Adipocyte (in vitro differentiated cells): Measurements from ENCODE around the gene GPALPP1.
"Not testable (repeated sequence)": the region's sequence is repeated elsewhere in the genome, so short reads cannot be mapped to it uniquely, and the experiment has no call there.

ENCODE experiments used
- DNase-seq: peaks from one replicate; pipeline ENCODE4 v3.0.0-alpha.2; 2015; ENCODE audit warnings: low read depth
- H3K27me3 ChIP-seq: replicated peaks from 2 replicates; pipeline ENCODE4 v1.7.0; 2013; ENCODE audit warnings: mild to moderate bottlenecking, low read length, moderate library complexity; ENCODE audit not compliant: control insufficient read depth, insufficient read depth
- H3K36me3 ChIP-seq: 2 replicates; pipeline ENCODE4 v1.7.0; 2013; ENCODE audit warnings: low read length, mild to moderate bottlenecking, moderate library complexity; ENCODE audit not compliant: control insufficient read depth, insufficient read depth, severe bottlenecking
- H3K4me1 ChIP-seq: 2 replicates; pipeline ENCODE4 v1.7.0; 2013; ENCODE audit warnings: mild to moderate bottlenecking, low read length, moderate library complexity; ENCODE audit not compliant: control insufficient read depth, insufficient read depth
- H3K4me3 ChIP-seq: 2 replicates; pipeline ENCODE4 v1.7.0; 2013; ENCODE audit warnings: mild to moderate bottlenecking, low read length, moderate library complexity
- H3K9ac ChIP-seq: 2 replicates; pipeline ENCODE4 v1.7.0; 2013; ENCODE audit warnings: mild to moderate bottlenecking, low read length, moderate library complexity
- H3K9me3 ChIP-seq: 2 replicates; pipeline ENCODE4 v1.7.0; 2013; ENCODE audit warnings: mild to moderate bottlenecking, low read length, moderate library complexity; ENCODE audit not compliant: control insufficient read depth

GPALPP1 gene, protein sequence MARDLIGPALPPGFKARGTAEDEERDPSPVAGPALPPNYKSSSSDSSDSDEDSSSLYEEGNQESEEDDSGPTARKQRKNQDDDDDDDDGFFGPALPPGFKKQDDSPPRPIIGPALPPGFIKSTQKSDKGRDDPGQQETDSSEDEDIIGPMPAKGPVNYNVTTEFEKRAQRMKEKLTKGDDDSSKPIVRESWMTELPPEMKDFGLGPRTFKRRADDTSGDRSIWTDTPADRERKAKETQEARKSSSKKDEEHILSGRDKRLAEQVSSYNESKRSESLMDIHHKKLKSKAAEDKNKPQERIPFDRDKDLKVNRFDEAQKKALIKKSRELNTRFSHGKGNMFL

GRCh38 chr13:44989071-44989889 is at the start of gene GPALPP1, which contains the start of gene NUFIP1:
TSS of gene GPALPP1 (plus strand) at chr13:44989538. CDS start at chr13:44989655, 117 bp downstream.
TSS of gene NUFIP1 (minus strand) at chr13:44989471. CDS start at chr13:44989436, 35 bp downstream.
- Histone ChIP-seq H3K36me3 (peaks cover 7% of the 10 kb centered on the region), H3K9ac (peak within 1 kb of the TSS; percentile 96), H3K9me3 (no peaks in the 10 kb centered on the region), H3K27me3 (no peaks in the 10 kb centered on the region), H3K4me3 (peak within 1 kb of the TSS; percentile 99), H3K4me1 (peaks cover 30% of the 10 kb centered on the region)
- DNase-seq = peak; percentile 99

GRCh38 chr13:44943411-44943810 is 45.9 kb upstream of the GPALPP1 start:
- not testable (repeated sequence) for H3K4me1 ChIP-seq, H3K9ac ChIP-seq, H3K4me3 ChIP-seq, H3K9me3 ChIP-seq, H3K27me3 ChIP-seq, DNase-seq
- H3K36me3 ChIP-seq = peaks cover 22% of the 10 kb centered on the region

GRCh38 chr13:44951184-44951583 is 38.2 kb upstream of the GPALPP1 start:
- Histone ChIP-seq H3K4me3 (no peak overlapping the region), H3K9me3 (no peaks in the 10 kb centered on the region), H3K36me3 (peaks cover 5% of the 10 kb centered on the region), H3K9ac (no peak overlapping the region), H3K27me3 (no peaks in the 10 kb centered on the region), H3K4me1 (peaks cover 4% of the 10 kb centered on the region)
- DNase-seq = no peak

- DNase-seq = no peak
- H3K27me3 ChIP-seq = no peaks in the 10 kb centered on the region
- peaks cover 4% of the 10 kb centered on the region for H3K4me1 ChIP-seq
- no peak overlapping the region for H3K9ac ChIP-seq
- peaks cover 5% of the 10 kb centered on the region for H3K36me3 ChIP-seq
- no peaks in the 10 kb centered on the region for H3K9me3 ChIP-seq
- H3K4me3 ChIP-seq = no peak overlapping the region
Measured at GRCh38 chr13:44952671-44953070, 36.7 kb upstream of the GPALPP1 start.

- H3K4me3 ChIP-seq = no peak overlapping the region
- DNase-seq = no peak
- no peaks in the 10 kb centered on the region for H3K27me3 ChIP-seq
- H3K9ac ChIP-seq = no peak overlapping the region
- H3K4me1 ChIP-seq = peaks cover 4% of the 10 kb centered on the region
- H3K36me3 ChIP-seq = peaks cover 10% of the 10 kb centered on the region
- H3K9me3 ChIP-seq = no peaks in the 10 kb centered on the region
Measured at GRCh38 chr13:44954224-44954623, 35.1 kb upstream of the GPALPP1 start.

DNA sequence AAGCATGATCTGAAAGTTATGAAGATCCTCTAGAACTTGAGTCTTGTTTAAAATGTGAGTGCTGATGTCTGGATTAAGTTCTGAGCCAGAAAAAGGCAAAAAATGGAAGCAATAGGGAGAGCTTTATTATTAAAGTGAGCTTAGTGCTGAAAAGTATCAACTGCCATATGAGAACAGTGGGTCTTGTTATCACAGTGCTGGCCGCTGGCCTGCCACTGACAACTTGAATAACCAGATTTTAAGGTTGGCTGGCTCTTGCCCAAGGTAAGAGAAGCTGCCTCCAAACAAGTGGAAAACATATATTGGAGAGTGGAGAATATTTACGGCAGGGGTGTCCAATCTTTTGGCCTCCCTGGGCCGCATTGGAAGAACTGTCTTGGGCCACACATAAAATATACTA is 33.9 kb upstream of the GPALPP1 start:
- DNase-seq = no peak
- Histone ChIP-seq H3K4me3 (no peak overlapping the region), H3K9me3 (no peaks in the 10 kb centered on the region)

DNA sequence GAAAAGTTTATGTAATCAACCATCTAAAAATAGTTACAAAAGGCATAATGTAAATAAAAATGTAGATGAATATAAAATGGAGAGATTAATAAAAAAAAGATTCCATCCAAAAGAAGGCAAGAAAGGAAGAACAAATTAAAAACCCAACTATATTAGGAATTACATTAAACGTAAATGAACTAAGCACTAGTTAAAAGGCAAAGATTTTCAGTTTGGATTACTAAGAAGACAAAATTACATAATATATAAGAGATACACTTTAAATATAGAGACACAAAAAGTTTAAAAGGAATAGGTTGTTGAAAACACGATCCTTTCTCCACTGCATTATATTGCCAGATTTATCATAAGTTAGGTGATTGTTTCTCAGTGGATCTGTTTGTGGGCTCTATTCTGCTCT is 27.3 kb upstream of the GPALPP1 start:
- H3K27me3 ChIP-seq = no peaks in the 10 kb centered on the region
- H3K9me3 ChIP-seq = peaks cover 22% of the 10 kb centered on the region
- peaks cover 58% of the 10 kb centered on the region for H3K36me3 ChIP-seq
- H3K9ac ChIP-seq = no peak overlapping the region
- H3K4me1 ChIP-seq = no peaks in the 10 kb centered on the region
- H3K4me3 ChIP-seq = peak overlapping the region; percentile 8
- no peak for DNase-seq

More for the DNA sequence above, 33.9 kb upstream of the GPALPP1 start:
- Histone ChIP-seq H3K27me3 (no peaks in the 10 kb centered on the region), H3K9ac (no peak overlapping the region), H3K4me1 (peaks cover 4% of the 10 kb centered on the region), H3K36me3 (peaks cover 14% of the 10 kb centered on the region)

DNA sequence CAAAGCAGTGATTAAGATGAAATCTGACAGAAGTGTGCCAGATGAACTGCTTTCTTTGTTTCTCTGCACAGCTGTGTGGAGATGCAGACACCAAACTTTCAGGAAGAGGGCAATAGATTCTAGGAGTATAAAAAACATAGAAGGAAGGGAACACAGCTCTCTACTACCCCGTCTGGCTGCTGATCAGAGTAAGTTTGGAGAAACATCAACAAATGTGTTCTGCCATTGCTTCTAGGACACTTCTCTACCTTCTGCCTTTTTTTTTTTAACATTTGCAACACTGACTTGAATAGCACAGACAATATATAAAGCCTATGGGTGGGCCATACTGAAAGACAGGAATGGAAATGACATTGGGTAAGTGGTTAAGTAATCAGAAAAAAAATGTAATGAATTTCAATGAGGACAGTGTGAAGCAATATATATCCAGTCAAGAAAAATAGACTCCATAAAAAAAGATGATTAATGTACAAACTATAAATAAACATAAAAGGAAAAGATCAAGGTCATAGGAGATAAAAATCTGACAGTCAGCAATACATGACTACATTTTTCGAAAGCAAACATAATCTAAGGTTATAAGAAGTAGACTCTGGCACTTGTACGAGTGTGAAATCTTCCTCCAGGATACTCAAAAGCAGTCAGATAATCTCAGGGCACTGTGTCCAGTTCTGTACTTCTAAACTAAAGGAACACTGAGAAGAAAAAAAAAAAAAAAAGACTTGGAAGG is 21.5 kb upstream of the GPALPP1 start:
- no peaks in the 10 kb centered on the region for H3K27me3 ChIP-seq
- H3K9ac ChIP-seq = peak overlapping the region; percentile 22
- H3K4me1 ChIP-seq = peaks cover 24% of the 10 kb centered on the region
- H3K9me3 ChIP-seq = peaks cover 7% of the 10 kb centered on the region
- peaks cover 25% of the 10 kb centered on the region for H3K36me3 ChIP-seq
- H3K4me3 ChIP-seq = no peak overlapping the region
- DNase-seq = peak; percentile 54

GRCh38 chr13:44968434-44968815 is 20.9 kb upstream of the GPALPP1 start:
- Histone ChIP-seq H3K4me1 (peaks cover 24% of the 10 kb centered on the region), H3K27me3 (no peaks in the 10 kb centered on the region), H3K9ac (peak overlapping the region; percentile 22), H3K9me3 (peaks cover 2% of the 10 kb centered on the region), H3K4me3 (no peak overlapping the region), H3K36me3 (peaks cover 20% of the 10 kb centered on the region)
- no peak for DNase-seq

GRCh38 chr13:44969551-44970484 is 19.5 kb upstream of the GPALPP1 start:
- H3K4me3 ChIP-seq = no peak overlapping the region
- peak; percentile 91 for DNase-seq
- H3K9ac ChIP-seq = peak overlapping the region; percentile 22
- H3K4me1 ChIP-seq = peaks cover 30% of the 10 kb centered on the region
- peaks cover 9% of the 10 kb centered on the region for H3K36me3 ChIP-seq
- H3K9me3 ChIP-seq = no peaks in the 10 kb centered on the region
- H3K27me3 ChIP-seq = no peaks in the 10 kb centered on the region
